ENCODE data around the gene WDR54.

- TF ChIP-seq POLR2A (IDR thresholded peaks at IDR 0.05) (no peak), CTCF (IDR thresholded peaks at IDR 0.05) (no peak)
Measured at GRCh38 chr2:74457129-74457548, 35.6 kb downstream of the WDR54 start.
